GM19467 (cell line): ENCODE results near the gene MRPL38.
"Not testable (repeated sequence)": the region's sequence is repeated elsewhere in the genome, so short reads cannot be mapped to it uniquely, and the experiment has no call there.

Source experiments
- ATAC-seq: cut with Tn5 transposase; IDR thresholded peaks from one replicate; pipeline ENCODE4 v1.9.1; 2021; ENCODE audit warnings: mild to moderate bottlenecking, moderate library complexity; ENCODE audit not compliant: unreplicated experiment

Gene MRPL38

DNA sequence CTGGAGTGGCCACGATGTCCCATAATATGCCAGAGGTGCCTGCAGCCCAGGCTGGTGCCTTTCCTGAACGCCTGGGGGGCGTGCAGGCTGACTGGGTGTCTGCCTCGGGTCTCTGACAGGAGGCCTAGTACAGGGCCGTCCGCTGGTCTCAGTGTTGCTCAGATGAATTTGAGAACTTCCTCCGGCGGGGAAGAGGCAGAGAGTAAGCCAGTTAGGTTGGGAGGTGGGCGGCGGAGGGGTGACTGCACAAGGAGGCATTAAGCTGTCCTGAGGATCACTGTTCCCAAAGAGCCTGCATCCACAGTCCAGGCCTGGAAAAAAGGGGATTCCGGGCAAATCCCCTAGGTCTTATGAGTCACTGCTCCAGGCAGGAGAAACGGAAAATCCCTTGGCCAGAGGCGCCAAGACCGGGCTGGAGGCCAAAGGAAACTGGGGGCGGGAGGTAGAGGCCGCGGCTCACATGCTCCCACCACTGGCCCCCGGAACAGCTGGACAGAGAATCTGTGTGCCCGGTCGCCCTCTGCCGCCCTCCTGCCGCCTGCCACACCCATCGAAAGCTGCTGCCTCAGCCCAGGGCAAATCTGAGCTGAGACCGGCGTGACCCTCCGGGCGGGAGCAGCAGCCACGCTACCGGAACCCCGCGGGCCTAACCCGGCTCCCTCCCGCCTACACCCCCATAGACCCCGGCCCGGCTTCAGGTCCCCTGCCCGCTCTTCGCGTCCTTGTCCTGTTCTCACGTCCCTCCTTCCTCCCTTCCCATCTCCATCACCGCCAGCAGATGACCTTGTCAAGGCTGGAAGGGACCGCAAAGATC lies 27.5 kb downstream of the MRPL38 start:
- no peak for ATAC-seq

DNA sequence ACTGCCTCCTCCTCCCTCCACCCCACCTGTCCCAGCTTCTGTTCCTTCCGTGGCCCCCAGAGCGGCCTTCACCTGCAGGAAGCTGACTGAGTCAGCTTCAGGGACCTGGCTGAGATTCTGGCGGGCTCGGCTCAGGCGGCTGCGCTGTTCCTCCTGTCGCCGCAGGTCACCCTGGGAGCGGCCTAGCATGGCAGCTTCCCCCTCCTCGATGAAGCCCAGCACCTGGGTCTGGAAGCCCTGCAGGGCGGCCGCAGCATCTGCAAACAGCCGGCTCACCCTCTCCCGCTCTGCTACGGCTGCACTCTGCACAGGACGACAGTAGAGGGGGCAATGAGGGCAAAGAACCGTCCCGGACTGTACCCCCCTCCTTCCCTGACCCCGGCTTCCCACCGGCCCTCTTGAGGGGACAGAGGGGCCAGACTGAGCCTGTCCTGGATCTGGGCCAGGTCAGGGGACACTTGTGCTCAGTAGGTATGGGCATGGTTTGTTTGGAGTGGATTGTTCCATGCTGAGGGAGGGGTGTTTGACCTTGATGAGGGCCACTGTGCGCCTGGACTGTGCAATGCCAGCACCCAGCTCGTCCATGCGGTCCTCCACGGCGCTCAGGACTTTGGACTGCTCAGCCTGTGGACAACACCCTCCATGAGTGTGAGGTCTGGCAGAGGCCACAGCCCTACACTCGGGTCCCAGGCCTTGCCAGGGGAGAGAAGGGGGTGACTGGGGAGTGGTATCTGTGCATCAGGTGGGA lies 28.3 kb downstream of the MRPL38 start:
- ATAC-seq = no peak

DNA sequence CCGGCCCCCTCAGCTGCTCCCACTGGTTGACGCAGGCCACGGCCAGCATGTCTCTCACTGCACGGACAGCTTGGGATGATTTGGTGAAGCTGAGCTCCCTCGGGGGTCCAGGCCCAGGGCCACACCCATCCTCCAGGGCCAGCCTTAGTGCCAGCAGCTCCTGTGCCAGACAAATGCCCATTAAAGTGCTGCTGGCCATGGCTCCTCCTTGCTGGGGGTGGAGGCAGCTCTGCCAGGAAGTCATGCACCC lies 28.8 kb downstream of the MRPL38 start:
- no peak for ATAC-seq

GRCh38 chr17:75875182-75875939 lies 29.3 kb downstream of the MRPL38 start:
- ATAC-seq = no peak

- ATAC-seq = no peak
These were observed 30.1 kb downstream of the MRPL38 start for GRCh38 chr17:75874323-75875181.

DNA sequence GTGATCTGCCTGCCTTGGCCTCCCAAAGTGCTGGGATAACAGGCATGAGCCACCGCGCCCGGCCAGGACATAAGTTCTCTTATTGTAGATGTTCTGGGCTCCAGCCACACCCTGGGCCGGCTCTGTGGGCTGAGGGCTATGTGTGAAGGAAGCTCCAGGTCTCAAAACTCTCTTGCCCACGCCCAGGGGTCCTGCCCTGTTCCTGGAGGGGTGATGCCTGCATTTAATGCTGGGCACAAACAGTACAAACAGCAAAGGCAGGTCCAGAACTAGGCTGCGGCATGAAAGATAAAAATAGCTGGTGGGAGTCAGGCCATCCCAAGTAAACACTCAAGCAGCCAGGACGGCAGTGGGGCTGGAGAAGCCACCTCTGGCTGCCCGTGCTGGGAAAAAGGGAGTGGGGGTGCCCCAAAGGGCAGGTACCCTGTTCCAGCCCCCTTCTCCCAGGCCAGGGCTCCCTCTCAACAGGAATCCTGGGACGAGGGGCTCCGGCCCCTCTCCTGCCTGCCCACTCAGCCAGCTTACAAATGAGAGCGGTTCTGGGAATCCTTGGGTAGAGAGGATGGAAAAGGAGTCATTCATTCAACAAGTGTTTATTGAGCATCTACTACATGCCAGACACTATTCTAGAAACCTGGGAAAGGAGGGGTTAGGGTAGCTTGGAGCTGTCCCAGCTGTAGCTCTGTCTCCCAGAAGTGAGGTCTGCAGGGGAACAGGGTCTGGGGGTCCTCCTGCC lies 30.9 kb downstream of the MRPL38 start:
- no peak for ATAC-seq

GRCh38 chr17:75872434-75873351 lies 32.0 kb downstream of the MRPL38 start:
- no peak for ATAC-seq

DNA sequence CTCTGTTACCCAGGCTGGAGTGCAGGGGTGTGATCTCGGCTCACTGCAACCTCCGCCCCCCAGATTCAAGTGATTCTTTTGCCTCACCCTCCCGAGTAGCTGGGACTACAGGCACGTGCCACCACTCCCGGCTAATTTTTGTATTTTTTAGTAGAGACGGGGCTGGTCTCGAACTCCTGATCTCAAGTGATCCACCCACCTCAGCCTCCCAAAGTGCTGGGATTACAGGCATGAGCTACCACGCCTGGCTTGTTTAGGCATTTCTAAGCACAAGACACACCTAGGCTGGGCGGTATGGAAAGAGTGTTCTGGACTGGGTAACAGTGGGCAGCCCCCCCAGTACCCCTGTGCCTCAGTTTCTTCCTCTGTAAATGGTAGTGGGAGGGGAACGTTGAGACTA lies 34.5 kb downstream of the MRPL38 start:
- ATAC-seq = not testable (repeated sequence)

- ATAC-seq = no peak
These were observed 35.2 kb downstream of the MRPL38 start for GRCh38 chr17:75869282-75870141.

- ATAC-seq = not testable (repeated sequence)
These were observed 35.9 kb downstream of the MRPL38 start for GRCh38 chr17:75868730-75869281.

- not testable (repeated sequence) for ATAC-seq
These were observed 39.1 kb downstream of the MRPL38 start for GRCh38 chr17:75865404-75866188.

DNA sequence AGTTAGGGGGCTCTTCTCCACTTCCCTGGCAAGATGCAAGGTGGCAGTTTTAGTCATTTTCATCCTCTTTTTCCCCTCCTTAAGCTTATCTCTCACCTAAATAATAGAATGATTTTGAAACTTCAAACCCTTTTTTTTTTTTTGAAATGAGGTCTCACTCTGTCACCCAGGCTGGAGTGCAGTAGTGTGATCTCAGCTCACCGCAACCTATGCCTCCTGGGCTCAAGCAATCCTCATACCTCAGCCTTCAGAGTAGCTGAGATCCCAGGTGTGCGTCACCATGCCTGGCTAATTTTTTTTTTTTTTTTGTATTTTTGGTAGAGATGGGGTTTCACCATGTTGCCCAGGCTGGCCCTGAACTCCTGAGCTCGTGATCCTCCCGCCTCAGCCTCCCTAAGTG lies 39.8 kb downstream of the MRPL38 start:
- not testable (repeated sequence) for ATAC-seq

DNA sequence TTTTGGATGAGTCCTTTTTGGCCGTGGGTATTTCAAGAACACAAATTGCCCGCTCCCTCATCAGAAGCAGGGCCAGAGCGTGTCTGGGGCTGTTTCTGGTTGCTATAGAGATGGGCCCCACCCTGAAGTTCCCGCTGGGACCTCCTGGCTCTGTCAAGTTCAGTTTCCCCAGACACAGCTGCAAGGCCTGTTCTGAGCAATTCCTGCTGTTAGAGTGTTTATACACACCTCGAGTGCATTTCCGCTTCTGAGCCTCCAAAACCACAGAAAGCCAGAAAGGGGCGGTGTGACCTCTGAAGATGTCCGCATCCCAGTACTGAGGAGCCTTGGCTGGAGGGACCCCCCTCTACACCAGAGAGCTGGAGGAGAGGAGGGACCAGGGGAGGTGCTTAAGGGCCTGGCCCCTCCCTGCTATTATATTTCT lies 40.2 kb downstream of the MRPL38 start:
- ATAC-seq = peak; percentile 89

DNA sequence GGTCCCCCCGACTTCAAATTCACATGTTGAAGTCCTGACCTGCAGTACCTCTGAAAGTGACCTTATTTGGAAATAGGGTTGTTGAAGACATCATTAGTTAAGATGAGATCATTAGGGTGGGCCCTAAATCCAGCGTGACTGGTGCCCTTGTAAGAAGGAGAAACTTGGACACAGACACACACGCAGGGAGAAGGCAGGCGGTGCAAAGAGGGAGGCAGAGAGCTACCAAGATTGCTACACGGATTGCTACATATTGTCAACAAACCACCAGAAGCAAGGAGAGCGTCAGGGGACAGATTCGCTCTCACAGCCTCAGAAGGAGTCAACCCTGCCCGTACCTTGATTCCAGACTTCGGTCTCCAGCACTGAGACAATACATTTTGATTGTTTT lies 42.8 kb downstream of the MRPL38 start:
- no peak for ATAC-seq

GRCh38 chr17:75859358-75859757 lies 45.3 kb downstream of the MRPL38 start:
- ATAC-seq = not testable (repeated sequence)

- no peak for ATAC-seq
These were observed 48.5 kb downstream of the MRPL38 start for GRCh38 chr17:75856062-75856756.
